Cardiac septum (tissue), 1 donor: Measurements from ENCODE around the gene DAAM1. TPM values are rescaled to one million over a fixed set of nuclear protein-coding genes. Genes with fewer than 3 reads are reported as not detected.

Source experiments
- DNase-seq: peaks from one replicate; pipeline ENCODE4 v3.0.0-alpha.2; 2020; ENCODE audit warnings: low spot score
- intact Hi-C: fragments of 100-400 bp; cut with DNase I; formaldehyde crosslinking; loops from one replicate; pipeline ENCODE4 v1.14.0; 2022
- total RNA-seq: library from RNA; stranded (reverse); fragmentation: NEBNext Ultra II Directional; extraction: Animal tissue kit (Norgen Biotek cat#: 25700); gene quantifications from one replicate; pipeline ENCODE4 v1.2.1, GENCODE V29; 2021
- donor health status: DM: no; HTN: no; CAD: no.

Gene DAAM1
- total RNA-seq, 1 donor from 2014 or later = 83.8 TPM

- DNase-seq = no peak
- intact Hi-C loops = no loop called here
Measured at GRCh38 chr14:59370158-59370742, 181.8 kb downstream of the DAAM1 start.

- intact Hi-C loops = no loop called here
Measured at GRCh38 chr14:59371771-59372170, 183.3 kb downstream of the DAAM1 start.

GRCh38 chr14:59374048-59374447, 185.6 kb downstream of the DAAM1 start:
- DNase-seq = no peak
- intact Hi-C loops = no loop called here

More at GRCh38 chr14:59371771-59372170, 183.3 kb downstream of the DAAM1 start:
- DNase-seq = no peak

GRCh38 chr14:59376686-59377085, 188.2 kb downstream of the DAAM1 start:
- intact Hi-C loops = no loop called here
- no peak for DNase-seq

GRCh38 chr14:59377491-59377890, 189.0 kb downstream of the DAAM1 start:
- intact Hi-C loops = no loop called here
- no peak for DNase-seq

GRCh38 chr14:59377991-59378601, 189.6 kb downstream of the DAAM1 start:
- intact Hi-C loops = no loop called here
- no peak for DNase-seq

GRCh38 chr14:59389936-59390335, 201.5 kb downstream of the DAAM1 start:
- intact Hi-C loops = no loop called here
- DNase-seq = no peak

GRCh38 chr14:59391388-59391787, 202.9 kb downstream of the DAAM1 start:
- intact Hi-C loops = no loop called here
- no peak for DNase-seq

GRCh38 chr14:59394268-59394667, 205.8 kb downstream of the DAAM1 start:
- no peak for DNase-seq
- intact Hi-C loops = no loop called here

- DNase-seq = no peak
- intact Hi-C loops = no loop called here
Measured at GRCh38 chr14:59395672-59396071, 207.2 kb downstream of the DAAM1 start.

- no peak for DNase-seq
- intact Hi-C loops = no loop called here
Measured at GRCh38 chr14:59398841-59399240, 210.4 kb downstream of the DAAM1 start.

GRCh38 chr14:59406454-59407245, 218.2 kb downstream of the DAAM1 start:
- no peak for DNase-seq
- intact Hi-C loops = loop anchor here (5.0 kb wide), 1 partner anchor 44 kb away; no protein-coding TSS in a partner anchor

- intact Hi-C loops = loop anchor here (5.0 kb wide), 1 partner anchor 45 kb away; no protein-coding TSS in a partner anchor
- DNase-seq = no peak
Measured at GRCh38 chr14:59407246-59408010, 219.0 kb downstream of the DAAM1 start.

- intact Hi-C loops = no loop called here
- no peak for DNase-seq
Measured at GRCh38 chr14:59415836-59416602, 227.6 kb downstream of the DAAM1 start.

- intact Hi-C loops = no loop called here
- DNase-seq = no peak
Measured at GRCh38 chr14:59417311-59417710, 228.8 kb downstream of the DAAM1 start.

GRCh38 chr14:59419303-59419702, 230.8 kb downstream of the DAAM1 start:
- no peak for DNase-seq
- intact Hi-C loops = no loop called here
